Measurements from ENCODE around the gene PDCD4. TPM values are rescaled to one million over a fixed set of nuclear protein-coding genes. Genes with fewer than 3 reads are reported as not detected.

PDCD4 gene
- total RNA-seq, 4 donors from 2014 or later: 98.3 to 724 (median 511) TPM

- intact Hi-C loops (cut with DNase I; ENCODE audit: low total_unique reads): no loop called here
- 82 to 100% methylated on average over 2 to 6 of the region's 6 CpGs for WGBS, 2 donors (ENCODE audit: low coverage in 1 of 2)
- no peak for DNase-seq
- no peaks in the 10 kb centered on the region for H3K36me3 ChIP-seq
- no peaks in the 10 kb centered on the region for H3K9me3 ChIP-seq
- H3K27me3 ChIP-seq: no peaks in the 10 kb centered on the region
- no peak for TF ChIP-seq EP300 (IDR thresholded peaks at IDR 0.05; ENCODE audit: low read depth)
- TF ChIP-seq, protein P1, sequence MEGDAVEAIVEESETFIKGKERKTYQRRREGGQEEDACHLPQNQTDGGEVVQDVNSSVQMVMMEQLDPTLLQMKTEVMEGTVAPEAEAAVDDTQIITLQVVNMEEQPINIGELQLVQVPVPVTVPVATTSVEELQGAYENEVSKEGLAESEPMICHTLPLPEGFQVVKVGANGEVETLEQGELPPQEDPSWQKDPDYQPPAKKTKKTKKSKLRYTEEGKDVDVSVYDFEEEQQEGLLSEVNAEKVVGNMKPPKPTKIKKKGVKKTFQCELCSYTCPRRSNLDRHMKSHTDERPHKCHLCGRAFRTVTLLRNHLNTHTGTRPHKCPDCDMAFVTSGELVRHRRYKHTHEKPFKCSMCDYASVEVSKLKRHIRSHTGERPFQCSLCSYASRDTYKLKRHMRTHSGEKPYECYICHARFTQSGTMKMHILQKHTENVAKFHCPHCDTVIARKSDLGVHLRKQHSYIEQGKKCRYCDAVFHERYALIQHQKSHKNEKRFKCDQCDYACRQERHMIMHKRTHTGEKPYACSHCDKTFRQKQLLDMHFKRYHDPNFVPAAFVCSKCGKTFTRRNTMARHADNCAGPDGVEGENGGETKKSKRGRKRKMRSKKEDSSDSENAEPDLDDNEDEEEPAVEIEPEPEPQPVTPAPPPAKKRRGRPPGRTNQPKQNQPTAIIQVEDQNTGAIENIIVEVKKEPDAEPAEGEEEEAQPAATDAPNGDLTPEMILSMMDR (IDR thresholded peaks at IDR 0.05): no peak
- no peak for TF ChIP-seq POLR2A (IDR thresholded peaks at IDR 0.05)
- TF ChIP-seq POLR2AphosphoS5 (IDR thresholded peaks at IDR 0.05): no peak
- peak overlapping the region in 3 of 4 donors; percentile 89 to 99 (median 90) for H3K27ac ChIP-seq
- no peak overlapping the region for H3K4me3 ChIP-seq
- peaks cover 65 to 97% (median 79%) of the 10 kb centered on the region in 4 donors for H3K4me1 ChIP-seq
- in situ Hi-C loops (cut with MboI; ENCODE audit: low pct_ligation_motif_present in 1 of 4, low pct_unique_long_range_greater_than_20kb in 1 of 4, low sequenced_read_pairs in 3 of 4): no loop called here
These were observed 8.8 kb upstream of the PDCD4 start for GRCh38 chr10:110862961-110863360.

GRCh38 chr10:110863361-110863760 lies 8.4 kb upstream of the PDCD4 start:
- in situ Hi-C loops (cut with MboI; ENCODE audit: low pct_ligation_motif_present in 1 of 4, low pct_unique_long_range_greater_than_20kb in 1 of 4, low sequenced_read_pairs in 3 of 4): no loop called here
- TF ChIP-seq POLR2AphosphoS5 (IDR thresholded peaks at IDR 0.05): no peak
- TF ChIP-seq POLR2A (IDR thresholded peaks at IDR 0.05): no peak
- TF ChIP-seq, protein P1 (IDR thresholded peaks at IDR 0.05): no peak
- no peak for TF ChIP-seq EP300 (IDR thresholded peaks at IDR 0.05; ENCODE audit: low read depth)
- Histone ChIP-seq H3K27ac (peak overlapping the region; percentile 89 to 99 (median 94)), H3K4me3 (no peak overlapping the region), H3K4me1 (peaks cover 64 to 97% (median 76%) of the 10 kb centered on the region in 4 donors), H3K36me3 (no peaks in the 10 kb centered on the region), H3K9me3 (no peaks in the 10 kb centered on the region), H3K27me3 (no peaks in the 10 kb centered on the region)
- DNase-seq: no peak
- intact Hi-C loops (cut with DNase I; ENCODE audit: low total_unique reads): no loop called here

DNA sequence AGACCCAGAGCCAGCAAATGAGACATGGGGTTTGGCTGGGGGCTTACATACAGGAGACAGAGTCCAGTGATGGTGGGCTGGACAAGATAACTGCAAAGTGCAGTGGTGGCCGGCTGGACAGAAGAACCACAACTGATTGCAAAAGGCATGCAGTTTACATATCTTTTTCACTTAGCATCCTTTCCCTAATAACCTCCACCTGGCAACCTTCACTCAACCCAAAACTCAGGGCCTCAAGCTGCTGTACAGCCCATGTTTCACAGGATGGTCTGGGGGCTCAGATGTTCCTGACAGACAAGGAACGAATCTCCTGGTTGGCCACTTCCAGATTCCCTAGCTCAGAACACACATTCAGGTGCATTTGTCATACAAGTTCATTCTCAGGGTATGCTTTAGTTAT lies 7.8 kb upstream of the PDCD4 start:
- no peak for TF ChIP-seq EP300 (IDR thresholded peaks at IDR 0.05; ENCODE audit: low read depth)
- TF ChIP-seq, protein P1 (IDR thresholded peaks at IDR 0.05): no peak
- Histone ChIP-seq H3K27me3 (no peaks in the 10 kb centered on the region), H3K9me3 (no peaks in the 10 kb centered on the region), H3K4me3 (no peak overlapping the region), H3K27ac (peak overlapping the region; percentile 89 to 99 (median 94)), H3K4me1 (peaks cover 59 to 95% (median 71%) of the 10 kb centered on the region in 4 donors), H3K36me3 (no peaks in the 10 kb centered on the region)
- in situ Hi-C loops (cut with MboI; ENCODE audit: low pct_ligation_motif_present in 1 of 4, low pct_unique_long_range_greater_than_20kb in 1 of 4, low sequenced_read_pairs in 3 of 4): no loop called here
- no peak for DNase-seq
- 89 to 100% methylated on average over 1 to 2 of the region's 2 CpGs for WGBS, 2 donors (ENCODE audit: low coverage in 1 of 2)
- intact Hi-C loops (cut with DNase I; ENCODE audit: low total_unique reads): no loop called here

- no peak for TF ChIP-seq EP300 (IDR thresholded peaks at IDR 0.05; ENCODE audit: low read depth)
- no peak for TF ChIP-seq POLR2A (IDR thresholded peaks at IDR 0.05)
- TF ChIP-seq POLR2AphosphoS5 (IDR thresholded peaks at IDR 0.05): peak in 2 of 3 donors; percentile 17 to 49
- peak overlapping the region; percentile 89 to 99 (median 94) for H3K27ac ChIP-seq
- no peaks in the 10 kb centered on the region for H3K27me3 ChIP-seq
- in situ Hi-C loops (cut with MboI; ENCODE audit: low pct_ligation_motif_present in 1 of 4, low pct_unique_long_range_greater_than_20kb in 1 of 4, low sequenced_read_pairs in 3 of 4) (no loop called here), intact Hi-C loops (cut with DNase I; ENCODE audit: low total_unique reads) (no loop called here)
- no peaks in the 10 kb centered on the region for H3K36me3 ChIP-seq
- H3K4me3 ChIP-seq: peak overlapping the region in 1 of 4 donors; percentile 22
- 16 to 20% methylated on average over 6 of the region's 6 CpGs for WGBS, 2 donors (ENCODE audit: low coverage in 1 of 2)
- DNase-seq: no peak
- H3K9me3 ChIP-seq: no peaks in the 10 kb centered on the region
- peaks cover 52 to 90% (median 64%) of the 10 kb centered on the region in 4 donors for H3K4me1 ChIP-seq
These were observed 7.0 kb upstream of the PDCD4 start for GRCh38 chr10:110864662-110865140.

All from transverse colon (tissue), 4 donors.